GM23248 (cell line): ENCODE results near the gene HEATR1.

Experiments
- EZH2 ChIP-seq: fragments of 200-600 bp; sonication (generic); IDR thresholded peaks from 2 replicates; pipeline ENCODE4 v1.6.1; 2018; ENCODE audit warnings: antibody characterized with exemption, mild to moderate bottlenecking; ENCODE audit not compliant: insufficient read depth, poor library complexity, severe bottlenecking
- EZH2phosphoT487 ChIP-seq: fragments of 200-600 bp; sonication (generic); IDR thresholded peaks from 2 replicates; pipeline ENCODE4 v1.6.1; 2018; ENCODE audit warnings: antibody characterized with exemption, moderate library complexity, mild to moderate bottlenecking, low read depth; ENCODE audit not compliant: insufficient read depth

DNA sequence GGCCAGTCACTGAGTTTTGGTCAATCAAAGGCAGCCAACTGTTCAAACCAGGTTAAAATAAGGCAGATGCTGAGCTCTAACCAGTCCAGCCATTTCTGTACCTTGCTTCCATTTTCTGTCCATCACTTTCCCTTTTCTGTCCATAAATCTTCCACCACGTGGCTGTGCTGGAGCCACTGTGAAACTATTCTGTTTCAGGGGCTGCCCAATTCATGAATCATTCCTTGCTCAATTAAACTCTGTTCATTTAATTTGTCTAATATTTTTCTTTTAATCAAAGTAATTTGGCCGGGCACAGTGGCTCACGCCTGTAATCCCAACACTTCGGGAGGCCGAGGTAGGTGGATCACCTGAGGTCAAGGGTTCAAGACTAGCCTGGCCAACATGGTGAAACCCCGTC, 103.2 kb downstream of the HEATR1 start:
- TF ChIP-seq EZH2: no peak
- no peak for TF ChIP-seq EZH2phosphoT487
